Small intestine (tissue), 7 donors: ENCODE results near the gene AMPH. TPM values are rescaled to one million over a fixed set of nuclear protein-coding genes. Genes with fewer than 3 reads are reported as not detected.

Experiments used
- DNase-seq, 2 donors: peaks; one replicate each; pipeline versions ENCODE4 v3.0.0 to v3.0.0-alpha.2; 2013
- FAIRE-seq: peaks from 2 replicates; lab custom pipeline; 2012; peaks lifted over from hg19 to GRCh38; lab: Jason Lieb, UNC
- H3K27ac ChIP-seq, 3 donors: one replicate each; pipeline ENCODE4 v1.5.1; 2013; ENCODE audit warnings: low read length in 2 of 3, mild to moderate bottlenecking in 2 of 3, control low read depth in 1 of 3, inconsistent platforms in 1 of 3, low read depth in 1 of 3, moderate library complexity in 1 of 3
- H3K27me3 ChIP-seq, 3 donors: one replicate each; pipeline ENCODE4 v1.6.1; 2013; ENCODE audit warnings: low read length in 3 of 3, inconsistent platforms in 1 of 3; ENCODE audit not compliant: control insufficient read depth in 3 of 3, insufficient read depth in 3 of 3
- H3K36me3 ChIP-seq, 3 donors: one replicate each; pipeline ENCODE4 v1.6.1; 2013; ENCODE audit warnings: low read length in 3 of 3, inconsistent platforms in 1 of 3, low read depth in 1 of 3, mild to moderate bottlenecking in 1 of 3, moderate library complexity in 1 of 3; ENCODE audit not compliant: control insufficient read depth in 3 of 3, insufficient read depth in 2 of 3
- H3K4me1 ChIP-seq, 3 donors: one replicate each; pipeline ENCODE4 v1.6.1; 2013; ENCODE audit warnings: low read length in 2 of 3, inconsistent platforms in 1 of 3, low read depth in 1 of 3, mild to moderate bottlenecking in 1 of 3, moderate library complexity in 1 of 3; ENCODE audit not compliant: control insufficient read depth in 3 of 3, insufficient read depth in 2 of 3
- H3K4me3 ChIP-seq, 3 donors: one replicate each; pipeline ENCODE4 v1.5.1; 2013; ENCODE audit warnings: low read length in 3 of 3, control low read depth in 1 of 3, inconsistent platforms in 1 of 3, low read depth in 1 of 3, mild to moderate bottlenecking in 1 of 3, moderate library complexity in 1 of 3
- H3K9me3 ChIP-seq, 2 donors: one replicate each; pipeline ENCODE4 v1.6.1; 2013; ENCODE audit warnings: low read depth in 1 of 2, low read length in 1 of 2; ENCODE audit not compliant: control insufficient read depth in 2 of 2, insufficient read depth in 1 of 2
- WGBS, 3 donors: extraction: QIAGEN DNeasy Blood & Tissue Kit; methylation state at CpG; one replicate each; pipeline ENCODE4 v1.1.7; 2013; 5-methylcytosine and 5-hydroxymethylcytosine counted together
- polyA plus RNA-seq, 4 donors: library from polyadenylated mRNA; stranded (reverse) in 3 of 4; unstranded in 1 of 4; fragments of 200-250 nt in 3 of 4; fragments of 120-200 nt in 1 of 4; gene quantifications; one replicate each; pipeline versions ENCODE4 v1.2.1 to v1.2.3, GENCODE V29; 2013
- donor health status: healthy with polysubstance abuse.
- donor health status: control.
- donor health status: control.
- donor health status: Bipolar disorder and iron deficiency.
- donor health status: healthy.

Gene AMPH
- polyA plus RNA-seq, 4 donors: 0.54 to 2.7 (median 1.6) TPM; not detected in 1

DNA sequence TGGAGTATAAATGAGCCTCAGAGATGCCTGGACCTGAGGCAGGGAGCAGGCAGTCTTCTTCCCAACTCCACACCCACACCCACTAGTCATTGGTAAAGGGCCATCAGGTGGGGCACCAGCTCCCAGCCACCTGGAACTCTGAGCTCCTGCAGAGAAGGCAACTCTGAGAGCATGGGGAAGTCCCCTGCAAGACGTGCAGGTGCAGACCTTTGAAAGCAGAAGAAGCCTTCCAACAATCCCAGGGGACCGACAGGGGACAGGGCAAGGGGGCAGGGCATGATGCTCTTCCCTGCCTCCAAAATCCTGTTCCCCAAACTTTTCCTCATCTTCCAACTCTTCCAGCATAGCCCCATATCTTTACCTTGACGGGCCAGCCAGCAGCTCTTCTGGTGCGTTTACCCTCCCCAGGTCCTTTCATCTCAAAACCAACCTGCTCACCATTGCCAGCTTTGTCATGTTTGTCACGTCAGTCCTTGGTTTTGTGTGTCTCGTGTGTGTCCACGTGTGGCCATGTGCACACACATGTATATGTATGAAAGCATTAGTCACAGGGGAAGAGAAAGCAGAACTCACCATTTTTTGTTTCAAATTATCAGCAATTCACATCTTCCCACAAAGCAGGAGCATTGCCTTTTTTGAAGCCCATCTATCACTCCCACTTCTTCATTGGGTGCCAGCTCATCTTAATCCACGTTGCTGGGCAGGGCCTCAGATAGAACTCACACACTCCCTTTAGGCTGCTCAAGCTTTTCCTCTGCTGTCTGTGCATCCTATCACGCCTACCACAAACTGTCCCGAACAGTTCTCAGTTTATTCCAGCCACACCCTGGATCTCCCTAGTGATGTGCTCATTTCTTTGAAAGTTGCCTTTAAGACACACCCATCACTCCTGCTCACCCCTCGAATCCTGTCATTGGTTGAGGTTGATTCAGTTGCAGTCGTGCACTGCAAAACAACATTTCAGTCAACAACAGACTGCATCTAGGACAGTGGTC, 41.0 kb upstream of the AMPH start:
- no peak for FAIRE-seq
- 65 to 76% (median 68%) methylated on average over 12 of the region's 12 CpGs for WGBS, 3 donors
- H3K9me3 ChIP-seq: no peaks in the 10 kb centered on the region
- no peak for DNase-seq
- no peaks in the 10 kb centered on the region for H3K36me3 ChIP-seq
- H3K4me1 ChIP-seq: no peaks in the 10 kb centered on the region
- no peak overlapping the region for H3K27ac ChIP-seq
- H3K4me3 ChIP-seq: no peak overlapping the region
- no peaks in the 10 kb centered on the region for H3K27me3 ChIP-seq

- Histone ChIP-seq H3K4me3 (no peak overlapping the region), H3K9me3 (no peaks in the 10 kb centered on the region), H3K27ac (no peak overlapping the region), H3K36me3 (no peaks in the 10 kb centered on the region), H3K4me1 (no peaks in the 10 kb centered on the region), H3K27me3 (no peaks in the 10 kb centered on the region)
- no peak for FAIRE-seq
- 71 to 76% (median 74%) methylated on average over 5 of the region's 5 CpGs for WGBS, 3 donors
- no peak for DNase-seq
These were observed 38.9 kb upstream of the AMPH start for GRCh38 chr7:38669965-38670520.

- no peaks in the 10 kb centered on the region for H3K9me3 ChIP-seq
- WGBS, 3 donors: 92 to 94% (median 94%) methylated on average over 7 of the region's 7 CpGs
- no peak for DNase-seq
- H3K4me1 ChIP-seq: no peaks in the 10 kb centered on the region
- FAIRE-seq: no peak
- H3K27me3 ChIP-seq: no peaks in the 10 kb centered on the region
- no peak overlapping the region for H3K27ac ChIP-seq
- H3K4me3 ChIP-seq: no peak overlapping the region
- H3K36me3 ChIP-seq: no peaks in the 10 kb centered on the region
These were observed 33.8 kb upstream of the AMPH start for GRCh38 chr7:38664972-38665371.

GRCh38 chr7:38660427-38661099, 29.4 kb upstream of the AMPH start:
- Histone ChIP-seq H3K27ac (no peak overlapping the region), H3K36me3 (no peaks in the 10 kb centered on the region), H3K4me3 (no peak overlapping the region), H3K4me1 (no peaks in the 10 kb centered on the region), H3K27me3 (no peaks in the 10 kb centered on the region), H3K9me3 (no peaks in the 10 kb centered on the region)
- DNase-seq (peak in 1 of 2 donors; percentile 5), FAIRE-seq (no peak)
- WGBS, 3 donors: 35 to 44% (median 36%) methylated on average over 6 of the region's 6 CpGs

DNA sequence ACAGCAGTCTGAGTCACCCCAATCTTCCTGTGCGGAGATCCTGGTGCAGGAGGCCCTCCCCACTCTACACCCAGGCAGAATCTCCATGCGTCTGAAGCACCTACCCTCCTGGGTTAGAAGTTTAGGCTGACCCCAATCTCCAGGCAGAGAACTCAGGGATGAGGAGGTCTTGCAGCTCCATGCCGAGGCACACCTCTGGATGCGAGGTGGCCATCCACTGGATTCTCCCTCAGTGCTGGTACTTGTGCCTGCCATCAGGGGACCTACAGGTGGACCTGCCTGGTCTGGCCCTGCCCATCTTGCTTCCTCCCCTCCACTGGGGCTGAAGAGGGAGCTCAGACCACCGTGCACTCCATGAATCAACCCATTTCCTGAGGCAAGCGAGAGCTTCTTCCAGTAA, 28.8 kb upstream of the AMPH start:
- Histone ChIP-seq H3K36me3 (no peaks in the 10 kb centered on the region), H3K9me3 (no peaks in the 10 kb centered on the region), H3K27me3 (no peaks in the 10 kb centered on the region), H3K4me3 (no peak overlapping the region), H3K4me1 (no peaks in the 10 kb centered on the region), H3K27ac (no peak overlapping the region)
- FAIRE-seq (no peak), DNase-seq (no peak)
- 84 to 90% (median 87%) methylated on average over 6 of the region's 6 CpGs for WGBS, 3 donors

DNA sequence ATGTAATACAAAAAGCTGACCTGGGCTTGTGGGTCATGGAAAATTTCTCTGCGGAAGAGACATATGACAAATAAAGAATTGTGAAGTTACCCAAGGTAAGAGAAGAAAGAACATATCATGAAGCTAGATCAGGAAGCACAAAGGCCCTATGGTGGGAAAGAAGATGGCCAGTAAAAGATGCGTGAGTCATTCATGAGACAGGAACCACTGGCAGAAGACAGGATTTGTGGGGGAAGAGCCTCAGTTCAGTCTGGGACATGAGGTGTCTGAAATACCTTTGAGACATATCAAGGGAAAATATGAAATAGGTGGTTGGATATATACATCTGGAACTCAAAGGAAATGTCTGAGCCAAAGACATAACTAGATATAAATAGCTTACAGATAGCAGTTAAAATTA, 27.7 kb upstream of the AMPH start:
- no peak overlapping the region for H3K27ac ChIP-seq
- no peak for DNase-seq
- H3K4me3 ChIP-seq: no peak overlapping the region
- no peaks in the 10 kb centered on the region for H3K36me3 ChIP-seq
- WGBS, 3 donors: 89 to 94% (median 92%) methylated on average over 2 of the region's 2 CpGs
- H3K27me3 ChIP-seq: no peaks in the 10 kb centered on the region
- H3K4me1 ChIP-seq: no peaks in the 10 kb centered on the region
- no peak for FAIRE-seq
- no peaks in the 10 kb centered on the region for H3K9me3 ChIP-seq

GRCh38 chr7:38656968-38657367, 25.8 kb upstream of the AMPH start:
- Histone ChIP-seq H3K4me1 (no peaks in the 10 kb centered on the region), H3K4me3 (no peak overlapping the region), H3K27ac (no peak overlapping the region), H3K36me3 (no peaks in the 10 kb centered on the region), H3K9me3 (no peaks in the 10 kb centered on the region), H3K27me3 (no peaks in the 10 kb centered on the region)
- no peak for FAIRE-seq
- no peak for DNase-seq
- 31 to 44% (median 33%) methylated on average over 1 of the region's 1 CpG for WGBS, 3 donors
